ENCODE results near the gene TRPM8.

GRCh38 chr2:233907627-233908026 lies 9.5 kb upstream of the TRPM8 start:
- no peak for TF ChIP-seq CTCF (IDR thresholded peaks at IDR 0.05)
- no peak for TF ChIP-seq ZFX (IDR thresholded peaks at IDR 0.05; ENCODE audit: borderline replicate concordance)

Measured in 22Rv1 (cell line).